ENCODE data around the gene SPPL2C.

- TF ChIP-seq, protein P1, sequence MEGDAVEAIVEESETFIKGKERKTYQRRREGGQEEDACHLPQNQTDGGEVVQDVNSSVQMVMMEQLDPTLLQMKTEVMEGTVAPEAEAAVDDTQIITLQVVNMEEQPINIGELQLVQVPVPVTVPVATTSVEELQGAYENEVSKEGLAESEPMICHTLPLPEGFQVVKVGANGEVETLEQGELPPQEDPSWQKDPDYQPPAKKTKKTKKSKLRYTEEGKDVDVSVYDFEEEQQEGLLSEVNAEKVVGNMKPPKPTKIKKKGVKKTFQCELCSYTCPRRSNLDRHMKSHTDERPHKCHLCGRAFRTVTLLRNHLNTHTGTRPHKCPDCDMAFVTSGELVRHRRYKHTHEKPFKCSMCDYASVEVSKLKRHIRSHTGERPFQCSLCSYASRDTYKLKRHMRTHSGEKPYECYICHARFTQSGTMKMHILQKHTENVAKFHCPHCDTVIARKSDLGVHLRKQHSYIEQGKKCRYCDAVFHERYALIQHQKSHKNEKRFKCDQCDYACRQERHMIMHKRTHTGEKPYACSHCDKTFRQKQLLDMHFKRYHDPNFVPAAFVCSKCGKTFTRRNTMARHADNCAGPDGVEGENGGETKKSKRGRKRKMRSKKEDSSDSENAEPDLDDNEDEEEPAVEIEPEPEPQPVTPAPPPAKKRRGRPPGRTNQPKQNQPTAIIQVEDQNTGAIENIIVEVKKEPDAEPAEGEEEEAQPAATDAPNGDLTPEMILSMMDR (IDR thresholded peaks at IDR 0.05; ENCODE audit: poor library complexity, severe bottlenecking): no peak
- TF ChIP-seq POLR2AphosphoS5 (IDR thresholded peaks at IDR 0.05) (no peak), MXI1 (conservative IDR thresholded peaks at IDR 0.05; ENCODE audit: poor library complexity, severe bottlenecking) (no peak)
These were observed 23.5 kb upstream of the SPPL2C start for GRCh38 chr17:45821147-45821546.
